ENCODE data around the gene C6orf141.

The C6orf141 gene

GRCh38 chr6:49550492-49551077, at the start of gene C6orf141:
Gene C6orf141, plus strand, starts transcription at chr6:49550668. Its CDS starts 125 bp downstream, at chr6:49550793.
- no peak for DNase-seq (ENCODE audit: low read depth)

- no peak for DNase-seq (ENCODE audit: low read depth)
Measured at GRCh38 chr6:49504666-49505065, 45.8 kb upstream of the C6orf141 start.

GRCh38 chr6:49506569-49507111, 43.8 kb upstream of the C6orf141 start:
- DNase-seq (ENCODE audit: low read depth): no peak

- no peak for DNase-seq (ENCODE audit: low read depth)
Measured at GRCh38 chr6:49509342-49509741, 41.1 kb upstream of the C6orf141 start.

- no peak for DNase-seq (ENCODE audit: low read depth)
Measured at GRCh38 chr6:49513153-49513989, 37.1 kb upstream of the C6orf141 start.

- DNase-seq (ENCODE audit: low read depth): no peak
Measured at GRCh38 chr6:49514571-49515484, 35.6 kb upstream of the C6orf141 start.

- DNase-seq (ENCODE audit: low read depth): no peak
Measured at GRCh38 chr6:49515485-49516146, 34.9 kb upstream of the C6orf141 start.

GRCh38 chr6:49516147-49516505, 34.3 kb upstream of the C6orf141 start:
- DNase-seq (ENCODE audit: low read depth): no peak

GRCh38 chr6:49517919-49518318, 32.5 kb upstream of the C6orf141 start:
- no peak for DNase-seq (ENCODE audit: low read depth)

GRCh38 chr6:49519660-49520059, 30.8 kb upstream of the C6orf141 start:
- DNase-seq (ENCODE audit: low read depth): no peak

- DNase-seq (ENCODE audit: low read depth): no peak
Measured at GRCh38 chr6:49522710-49523593, 27.5 kb upstream of the C6orf141 start.

GRCh38 chr6:49523901-49524300, 26.6 kb upstream of the C6orf141 start:
- DNase-seq (ENCODE audit: low read depth): no peak

- DNase-seq (ENCODE audit: low read depth): no peak
Measured at GRCh38 chr6:49524541-49524940, 25.9 kb upstream of the C6orf141 start.

GRCh38 chr6:49526598-49526997, 23.9 kb upstream of the C6orf141 start:
- DNase-seq (ENCODE audit: low read depth): no peak

- no peak for DNase-seq (ENCODE audit: low read depth)
Measured at GRCh38 chr6:49527320-49527719, 23.1 kb upstream of the C6orf141 start.

- no peak for DNase-seq (ENCODE audit: low read depth)
Measured at GRCh38 chr6:49528571-49528970, 21.9 kb upstream of the C6orf141 start.

GRCh38 chr6:49530141-49530776, 20.2 kb upstream of the C6orf141 start:
- DNase-seq (ENCODE audit: low read depth): no peak

GRCh38 chr6:49531774-49532569, 18.5 kb upstream of the C6orf141 start:
- DNase-seq (ENCODE audit: low read depth): no peak

- no peak for DNase-seq (ENCODE audit: low read depth)
Measured at GRCh38 chr6:49535795-49536194, 14.7 kb upstream of the C6orf141 start.

All from activated T-helper 1 cell treated with Interleukin-2 at 50 U/mL for 16 hours (primary cell).